Activated CD4-positive, alpha-beta T cell treated with anti-CD3 and anti-CD28 coated beads, Interleukin-2, Interleukin-4, amounts not matched to agents 100 ng/mL and 50 ng/mL, durations not matched to agents 16 hours and 8 hours (primary cell): ENCODE results near the gene CLVS2.

Experiments
- DNase-seq: peaks from one replicate; pipeline ENCODE4 v3.0.0-alpha.2; 2020; ENCODE audit warnings: low spot score

CLVS2 gene

DNA sequence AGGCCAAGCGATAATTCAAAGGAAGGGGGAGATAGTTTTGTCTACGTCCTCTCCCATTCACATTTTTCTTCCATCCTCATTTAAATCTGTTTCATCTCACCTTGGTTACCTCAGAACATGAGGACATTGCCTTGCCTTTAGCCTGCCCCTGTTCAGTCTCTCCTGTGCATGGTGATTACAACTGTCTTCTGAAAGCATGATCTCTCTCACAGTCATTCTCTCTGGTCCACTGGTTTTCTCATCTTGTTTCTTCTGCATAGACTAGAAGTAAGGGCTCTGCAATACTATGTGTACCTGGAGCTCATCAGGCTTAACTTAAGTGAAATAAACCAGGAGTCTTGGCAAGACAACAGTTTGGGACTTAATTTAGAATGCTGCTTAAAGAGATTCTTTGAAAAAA, 31.4 kb downstream of the CLVS2 start:
- no peak for DNase-seq

DNA sequence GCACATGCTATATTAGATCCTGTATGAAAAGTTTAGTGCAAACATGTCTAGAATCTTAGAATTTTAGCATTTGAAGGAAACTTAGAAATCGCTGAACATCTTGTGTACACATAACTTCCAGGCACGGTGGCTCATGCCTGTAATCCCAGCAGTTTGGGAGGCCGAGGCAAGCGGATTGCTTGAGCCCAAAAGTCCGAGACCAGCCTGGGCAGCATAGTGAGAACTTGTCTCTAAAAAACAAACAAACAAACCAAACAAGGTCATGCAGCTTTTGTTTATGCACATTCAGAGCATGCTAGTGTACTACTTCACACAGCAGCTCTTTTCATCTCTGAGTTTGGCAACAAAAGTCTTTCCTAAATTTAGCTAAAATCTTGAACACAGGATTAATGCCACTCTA, 32.2 kb downstream of the CLVS2 start:
- DNase-seq = no peak

DNA sequence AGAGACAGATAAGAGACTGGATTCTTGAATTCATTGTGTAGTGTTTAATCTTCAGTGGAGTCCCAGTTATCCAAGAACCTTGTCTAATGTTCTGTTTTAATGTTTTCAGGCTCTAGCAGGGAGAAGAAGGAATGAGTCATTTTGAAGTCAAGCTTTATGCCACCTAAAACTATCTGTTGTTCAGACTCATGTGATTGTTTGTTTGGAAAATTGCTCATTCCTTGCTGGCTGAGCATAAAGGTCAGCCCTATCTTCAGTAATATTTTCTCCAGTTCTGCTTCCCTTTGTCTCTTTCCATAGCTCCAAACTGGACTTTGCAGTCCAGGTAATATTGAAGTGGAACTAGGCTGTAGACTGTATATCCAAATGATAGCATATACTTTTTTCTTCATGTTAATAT, 34.2 kb downstream of the CLVS2 start:
- no peak for DNase-seq

DNA sequence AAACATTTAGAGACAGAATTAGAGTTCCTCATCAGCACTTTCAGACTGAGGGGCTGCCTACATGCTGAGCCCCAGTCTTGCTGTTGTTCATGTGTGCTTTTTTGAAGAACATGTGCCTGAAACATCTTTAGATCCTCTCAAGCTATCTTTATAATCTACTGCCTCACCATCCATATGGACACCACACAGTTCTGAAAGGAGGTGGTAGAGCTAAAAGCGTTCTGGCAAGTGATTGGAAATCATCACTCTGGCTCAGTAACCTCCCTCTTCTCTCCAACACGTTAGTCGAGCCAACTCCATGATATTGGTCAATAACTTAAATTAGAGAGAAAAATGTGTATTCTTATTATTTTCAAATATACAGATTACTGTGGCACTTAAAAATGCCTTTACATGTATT, 40.6 kb downstream of the CLVS2 start:
- no peak for DNase-seq

DNA sequence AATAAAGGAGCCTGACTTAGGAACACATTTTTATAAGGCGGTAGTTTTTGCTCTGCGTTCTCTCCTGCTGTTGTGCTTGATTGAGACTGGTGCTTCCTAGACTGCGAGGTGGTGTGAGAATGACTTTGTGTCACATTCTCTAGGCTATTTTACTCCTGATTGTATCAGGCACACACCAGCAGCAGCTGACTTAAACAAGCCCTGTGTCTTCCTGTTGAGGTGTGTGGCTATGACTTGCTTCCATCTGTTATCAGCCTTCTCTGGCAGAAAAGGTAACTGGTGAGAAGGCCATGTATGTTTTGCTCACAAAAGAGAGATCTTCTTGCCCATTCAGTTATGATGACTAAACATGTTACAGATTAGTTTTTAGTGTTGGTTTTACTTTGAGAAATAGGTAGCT, 43.4 kb downstream of the CLVS2 start:
- no peak for DNase-seq

DNA sequence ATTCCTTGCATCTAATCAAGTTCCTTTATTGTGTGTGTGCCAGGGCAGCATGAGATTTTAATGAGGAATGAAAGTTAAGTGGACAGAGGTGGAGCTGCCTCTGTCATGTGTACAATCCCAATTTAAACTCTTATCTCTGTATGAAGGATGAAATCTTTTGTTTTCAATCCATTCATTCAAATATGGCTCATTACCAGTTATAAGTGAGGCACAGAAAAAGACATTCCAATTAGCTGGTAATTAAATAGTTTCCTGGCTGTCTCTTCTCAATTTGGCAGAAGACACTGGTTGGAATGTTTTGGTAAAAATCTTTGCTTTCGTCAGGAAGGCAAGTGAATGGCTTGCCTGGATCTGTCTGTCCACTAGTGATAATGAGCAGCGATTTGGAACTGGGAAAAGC, 46.4 kb downstream of the CLVS2 start:
- DNase-seq = no peak

DNA sequence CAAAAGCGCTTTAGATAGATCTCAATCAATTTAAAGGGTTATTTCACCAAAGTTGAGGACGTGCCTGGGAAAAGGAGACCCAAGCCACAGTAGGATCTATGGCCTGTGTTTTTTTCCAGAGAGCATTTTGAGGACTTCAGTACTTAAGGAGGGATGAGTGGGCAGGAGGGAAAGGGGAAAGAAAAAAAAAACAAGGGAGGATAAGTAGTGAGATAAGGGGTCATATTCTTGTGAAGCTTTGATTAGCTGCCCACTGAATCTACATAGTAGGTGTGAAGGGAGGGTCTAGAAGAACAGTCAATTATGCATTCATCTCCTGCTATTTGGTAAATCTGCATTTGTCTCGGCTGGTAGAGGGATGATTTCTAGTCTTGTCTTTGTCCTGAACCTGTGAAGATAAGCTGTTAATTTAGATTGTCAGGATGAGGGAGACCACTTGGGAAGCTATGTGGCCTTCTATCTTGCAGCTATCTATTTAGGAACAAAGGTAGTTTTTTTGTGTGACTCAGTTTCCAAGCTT, 48.4 kb downstream of the CLVS2 start:
- no peak for DNase-seq

DNA sequence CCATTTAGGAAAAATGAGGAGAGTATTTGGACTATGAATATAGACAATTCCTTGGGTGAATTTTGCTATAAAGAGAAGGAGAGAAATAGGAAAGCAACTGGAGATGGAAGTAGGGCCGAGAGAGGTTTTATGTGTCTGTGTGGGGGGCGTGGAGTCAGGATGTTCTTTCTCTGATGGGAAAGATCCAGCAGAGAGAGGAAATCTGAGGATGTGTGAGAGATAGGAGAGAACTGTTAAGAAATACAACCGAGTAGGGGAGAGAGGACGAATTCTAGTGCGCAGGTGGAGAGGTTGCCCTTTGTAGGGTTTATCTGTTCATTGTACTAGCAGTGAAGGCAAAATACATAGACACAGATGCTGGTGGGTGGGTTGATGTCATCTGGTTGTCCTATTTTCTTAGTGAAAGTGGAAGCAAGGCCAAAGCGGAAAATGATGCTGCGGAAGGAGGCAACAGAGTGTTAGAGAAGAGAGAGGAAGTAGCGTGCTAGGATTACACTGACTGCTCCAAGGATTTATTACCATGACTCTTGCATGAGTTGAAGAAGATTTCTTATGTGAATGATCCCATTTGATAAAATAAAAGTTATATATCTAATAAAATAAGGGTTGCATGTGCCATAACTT, 57.7 kb downstream of the CLVS2 start:
- DNase-seq = no peak

DNA sequence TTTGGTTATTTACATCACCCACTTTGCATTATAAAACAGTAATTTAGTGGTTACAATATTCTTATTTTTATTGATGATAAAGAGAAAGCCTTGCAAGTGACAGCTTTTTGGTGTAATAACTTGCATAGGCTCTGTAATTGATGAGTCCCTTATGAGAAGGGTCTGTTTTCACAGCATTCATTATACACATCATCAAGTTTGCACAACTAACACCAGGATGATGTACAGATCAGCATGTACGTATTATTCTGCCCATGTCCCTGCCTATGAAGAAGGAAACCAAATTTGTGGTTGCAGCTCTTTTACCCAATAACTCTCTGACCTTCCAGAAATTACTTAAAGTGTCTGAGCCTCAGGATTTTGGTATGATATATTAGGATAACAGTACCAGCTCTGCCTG, 59.2 kb downstream of the CLVS2 start:
- DNase-seq = no peak

DNA sequence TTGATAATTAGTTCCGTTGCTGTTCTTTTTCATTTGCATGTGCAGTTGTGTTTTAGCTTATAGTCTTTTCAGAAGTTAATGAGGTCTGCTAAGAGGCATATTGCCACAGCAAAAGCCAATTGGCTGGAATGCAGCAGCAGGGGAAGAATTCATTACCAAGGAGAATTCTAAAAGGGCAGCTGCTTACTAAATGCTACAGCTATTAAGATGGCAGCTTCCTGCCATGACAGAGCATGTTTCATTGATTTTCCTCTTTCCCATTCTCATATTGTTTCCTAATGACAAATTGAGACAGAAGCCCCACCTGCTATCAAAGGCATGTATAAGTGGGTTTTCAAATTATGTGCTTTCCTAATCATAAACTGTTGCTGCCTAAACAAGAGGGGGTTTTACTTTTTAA, 66.6 kb downstream of the CLVS2 start:
- DNase-seq = no peak

DNA sequence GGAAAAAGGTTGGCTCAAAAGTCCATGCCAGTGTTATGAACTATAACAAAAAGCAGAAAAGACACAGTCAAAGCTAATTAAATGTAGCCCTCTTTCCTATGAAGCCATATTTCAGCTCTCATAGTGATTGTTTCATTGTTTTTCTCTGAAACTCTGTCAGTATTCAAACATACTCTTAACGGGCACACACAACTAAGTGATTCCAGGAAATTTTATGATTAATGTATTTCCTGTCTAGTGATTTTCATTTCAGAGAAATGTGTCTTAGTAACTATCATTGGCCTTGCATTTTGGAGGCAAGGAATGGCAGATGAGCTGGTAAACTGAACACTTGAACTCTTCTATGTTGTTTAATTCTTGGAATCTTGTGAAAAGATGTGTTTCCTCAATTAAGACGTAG, 68.0 kb downstream of the CLVS2 start:
- DNase-seq = peak; percentile 8

DNA sequence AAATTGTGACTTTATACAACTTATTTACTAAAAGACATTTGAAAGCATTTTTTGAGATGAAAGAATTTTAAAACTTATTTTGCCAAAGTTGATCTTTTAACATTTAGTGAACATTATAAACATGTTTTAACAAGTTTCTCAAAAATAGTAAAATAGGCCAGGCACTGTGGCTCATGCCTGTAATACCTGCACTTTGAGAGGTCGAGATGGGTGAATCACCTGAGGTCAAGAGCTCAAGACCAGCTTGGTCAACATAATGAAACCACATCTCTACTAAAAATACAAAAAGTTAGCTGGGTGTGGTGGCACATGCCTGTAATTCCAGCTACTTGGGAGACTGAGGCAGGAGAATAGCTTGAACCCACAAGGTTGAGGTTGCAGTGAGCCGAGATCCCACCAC, 78.6 kb downstream of the CLVS2 start:
- DNase-seq = no peak

DNA sequence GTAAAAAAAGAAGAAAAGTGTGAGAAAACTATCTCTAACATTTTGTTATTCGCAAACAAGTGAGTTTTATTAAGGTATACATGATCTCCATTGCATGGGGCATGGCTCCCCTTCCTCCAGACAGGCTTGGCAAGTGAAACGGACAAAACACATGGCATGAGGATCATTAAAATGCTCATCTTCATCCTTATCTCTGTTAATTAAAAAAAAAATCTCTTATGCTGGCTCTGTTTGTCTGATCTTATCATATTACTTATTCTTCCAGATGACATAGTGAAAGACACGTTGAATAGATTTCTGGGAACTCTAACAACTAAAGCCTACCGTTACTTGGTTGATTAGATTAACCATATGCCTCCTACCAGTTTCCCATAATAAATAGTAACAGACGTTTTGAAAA, 89.4 kb downstream of the CLVS2 start:
- DNase-seq = no peak

DNA sequence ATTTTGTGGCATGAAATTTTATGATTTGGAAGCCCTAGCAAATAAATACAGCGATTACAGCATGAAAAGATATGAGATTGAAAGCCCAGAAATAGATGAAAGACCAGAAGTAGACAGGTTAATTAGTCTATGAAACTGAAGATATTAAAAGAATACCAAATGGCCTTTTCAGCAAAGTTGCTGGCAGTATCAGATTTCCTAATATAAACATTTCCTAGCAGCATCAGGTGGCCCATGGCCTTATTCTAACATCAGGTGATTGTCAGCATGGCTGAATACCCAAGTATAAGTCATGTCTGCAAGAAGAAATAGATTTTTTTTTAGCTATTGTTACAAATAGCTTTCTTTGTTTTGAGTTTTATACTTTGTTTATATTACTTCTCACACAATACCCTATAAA, 93.2 kb downstream of the CLVS2 start:
- DNase-seq = no peak

DNA sequence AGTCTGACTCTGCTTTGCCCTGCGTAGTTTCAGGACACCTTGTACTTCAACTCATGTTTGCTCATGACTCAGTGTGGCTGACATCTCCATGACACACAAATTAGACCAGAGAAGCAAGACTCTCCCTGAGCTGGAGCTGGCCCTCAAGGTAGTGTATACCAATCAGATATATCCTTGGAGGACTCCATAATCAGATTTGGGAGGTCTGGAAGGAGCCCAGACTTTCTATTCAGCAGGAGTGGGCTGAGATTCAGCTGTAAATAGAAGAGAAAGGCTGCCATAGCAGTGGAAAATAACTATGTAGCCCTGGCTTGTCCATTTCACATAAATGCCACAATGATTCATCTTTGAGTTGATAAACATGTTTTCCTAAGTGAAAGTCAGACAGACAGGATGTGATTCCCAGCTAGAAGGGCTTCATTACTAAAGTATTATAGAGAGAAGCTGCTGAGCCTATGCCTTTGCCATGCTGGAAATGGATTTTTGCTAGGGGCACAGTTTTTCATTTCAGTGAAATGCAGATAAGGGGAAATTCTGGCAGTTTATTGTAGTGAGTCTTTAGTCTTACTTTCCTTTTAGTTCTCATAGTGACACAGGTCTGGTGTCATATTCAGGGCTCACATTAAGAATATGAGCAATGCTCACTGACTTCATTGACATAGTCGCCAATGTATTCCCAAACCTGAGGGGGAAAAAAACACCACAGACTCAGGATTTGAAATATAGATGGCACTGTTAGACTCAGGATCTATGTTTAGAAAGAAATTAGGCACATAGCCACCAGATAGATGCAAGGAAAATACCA, 95.3 kb downstream of the CLVS2 start:
- DNase-seq = no peak

DNA sequence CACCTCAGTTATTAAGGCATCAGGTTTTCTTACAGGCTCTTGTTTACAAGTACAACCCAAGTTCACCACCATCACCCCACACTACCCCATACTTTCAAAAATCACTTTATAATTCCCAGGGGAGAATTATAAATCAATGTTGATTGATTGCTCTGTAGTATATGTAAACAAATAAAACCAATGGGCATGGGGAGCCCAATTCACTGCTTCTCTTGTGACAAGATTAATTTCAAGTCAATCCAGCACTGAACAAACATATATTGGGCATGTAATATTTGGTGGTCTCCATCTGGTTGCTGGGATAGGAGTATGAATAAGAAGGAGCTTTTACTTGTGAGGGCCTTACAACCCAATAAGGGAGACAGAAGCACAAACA, 95.8 kb downstream of the CLVS2 start:
- DNase-seq = no peak

DNA sequence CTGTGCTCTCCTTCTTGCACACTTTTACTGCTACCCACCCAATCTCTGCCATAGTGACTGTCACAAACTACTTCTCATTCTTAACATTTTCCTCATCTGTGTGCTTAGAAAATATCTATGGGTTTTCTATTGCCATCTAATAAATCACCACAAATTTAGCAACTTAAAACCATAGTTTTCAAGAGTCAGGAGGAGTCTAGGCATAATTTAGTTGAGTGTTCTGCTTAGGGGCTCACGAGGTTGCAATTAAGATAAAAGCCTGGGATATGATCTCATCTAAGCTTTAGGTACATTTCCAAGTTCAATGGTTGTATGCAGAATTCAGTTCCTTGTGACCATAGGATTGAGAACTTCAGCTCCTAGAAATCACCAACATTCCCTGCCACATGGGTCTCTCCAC, 98.8 kb downstream of the CLVS2 start:
- no peak for DNase-seq

DNA sequence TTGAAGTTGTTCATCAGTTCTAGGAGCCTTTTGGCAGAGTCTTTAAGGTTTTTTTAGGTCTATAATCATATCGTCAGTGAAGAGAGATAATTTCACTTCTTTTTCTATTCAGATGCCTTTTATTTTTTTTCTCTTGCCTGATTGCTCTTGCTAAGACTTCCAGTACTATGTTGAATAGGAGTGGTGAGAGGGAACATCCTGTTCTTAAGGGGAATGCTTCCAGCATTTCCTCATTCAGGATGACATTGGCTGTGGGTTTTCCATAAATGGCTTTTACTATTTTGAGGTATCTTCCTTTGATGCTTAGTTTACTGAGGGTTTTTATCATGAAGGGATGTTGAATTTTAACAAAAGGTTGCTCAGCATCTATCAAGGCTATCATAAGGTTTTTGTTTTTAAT, 109.5 kb downstream of the CLVS2 start:
- no peak for DNase-seq

DNA sequence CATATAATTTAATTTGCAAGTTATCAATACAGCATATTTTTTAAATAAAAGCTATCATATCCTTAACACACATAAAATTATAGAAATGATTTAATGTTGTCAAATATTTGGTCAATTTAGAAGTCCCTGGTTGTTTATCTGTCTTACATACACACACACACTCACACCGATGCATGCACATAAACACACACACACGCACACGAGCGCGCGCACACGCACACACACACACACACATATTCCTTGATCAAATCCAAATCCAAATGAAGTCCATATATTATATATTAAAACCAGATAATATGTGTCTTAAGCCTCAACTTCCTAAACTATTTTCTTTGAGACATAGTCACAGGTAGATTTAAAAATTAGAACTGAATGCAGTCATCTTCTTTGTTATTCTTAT, 120.3 kb downstream of the CLVS2 start:
- no peak for DNase-seq

DNA sequence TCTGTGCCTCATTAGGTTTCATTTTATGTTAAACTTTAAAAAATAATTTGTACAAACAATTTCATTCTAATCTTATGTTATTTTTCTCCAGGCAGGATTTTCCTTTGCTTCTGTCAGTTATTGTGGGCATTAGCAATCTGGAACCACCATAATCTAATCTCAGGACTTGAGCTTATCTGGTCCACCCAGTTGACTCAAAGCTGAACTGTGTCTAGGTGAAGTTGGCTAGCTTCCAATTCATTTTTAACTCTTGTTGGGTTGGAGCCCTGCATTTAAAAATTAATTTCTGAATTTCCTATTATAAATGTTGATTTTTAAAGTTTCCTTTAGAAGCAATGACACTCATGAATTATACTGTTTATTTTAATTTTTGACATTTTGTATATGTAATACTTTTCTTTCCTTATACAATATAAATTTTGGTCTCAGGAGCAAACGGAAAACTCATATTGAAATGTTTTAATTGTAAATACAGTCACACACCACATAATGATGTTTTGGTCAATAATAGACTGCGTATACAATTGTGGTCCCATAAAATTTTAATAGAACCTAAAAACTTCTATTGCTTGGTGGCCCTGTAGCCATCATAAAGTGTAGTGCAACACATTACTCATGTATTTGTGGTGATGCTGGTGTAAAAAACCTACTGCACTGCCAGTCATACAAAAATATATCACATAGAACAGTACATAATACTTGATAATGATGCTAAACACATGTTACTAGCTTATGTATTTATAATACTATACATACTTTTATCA, 121.3 kb downstream of the CLVS2 start:
- no peak for DNase-seq

DNA sequence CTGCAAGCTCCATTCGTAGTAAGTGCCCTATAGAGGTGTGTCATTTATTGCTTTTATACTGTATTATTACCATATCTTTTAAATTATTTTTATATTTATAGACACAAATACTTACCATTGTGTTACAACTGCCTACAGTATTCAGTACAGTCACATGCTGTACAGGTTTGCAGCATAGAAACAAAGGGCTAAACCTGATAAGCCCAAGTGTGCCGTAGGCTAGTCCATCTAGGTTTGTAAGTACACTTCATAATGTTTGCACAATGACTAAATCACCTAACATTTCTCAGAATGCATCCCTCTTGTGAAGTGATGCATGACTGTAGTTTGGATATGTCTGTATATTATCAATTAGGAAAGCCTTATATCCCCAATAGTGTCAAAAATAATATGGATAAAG, 122.8 kb downstream of the CLVS2 start:
- DNase-seq = no peak
